OCI-LY1 (cell line): ENCODE data around the gene KAT2A.

ENCODE experiments used
- EZH2 ChIP-seq: fragments of 200-600 bp; sonication (generic), shearing (Covaris generic); IDR thresholded peaks from 2 replicates; pipeline ENCODE4 v1.8.0; 2017; ENCODE audit warnings: borderline replicate concordance, mixed run types, mild to moderate bottlenecking, antibody characterized with exemption, low read length, moderate library complexity, mixed read lengths
- TF ChIP-seq, protein P1 (sequence below): fragments of 200-600 bp; sonication (generic), shearing (Covaris generic); IDR thresholded peaks from 2 replicates; pipeline ENCODE4 v1.5.1; 2017; ENCODE audit warnings: mild to moderate bottlenecking, antibody characterized with exemption, low read length, moderate library complexity, mixed read lengths

DNA sequence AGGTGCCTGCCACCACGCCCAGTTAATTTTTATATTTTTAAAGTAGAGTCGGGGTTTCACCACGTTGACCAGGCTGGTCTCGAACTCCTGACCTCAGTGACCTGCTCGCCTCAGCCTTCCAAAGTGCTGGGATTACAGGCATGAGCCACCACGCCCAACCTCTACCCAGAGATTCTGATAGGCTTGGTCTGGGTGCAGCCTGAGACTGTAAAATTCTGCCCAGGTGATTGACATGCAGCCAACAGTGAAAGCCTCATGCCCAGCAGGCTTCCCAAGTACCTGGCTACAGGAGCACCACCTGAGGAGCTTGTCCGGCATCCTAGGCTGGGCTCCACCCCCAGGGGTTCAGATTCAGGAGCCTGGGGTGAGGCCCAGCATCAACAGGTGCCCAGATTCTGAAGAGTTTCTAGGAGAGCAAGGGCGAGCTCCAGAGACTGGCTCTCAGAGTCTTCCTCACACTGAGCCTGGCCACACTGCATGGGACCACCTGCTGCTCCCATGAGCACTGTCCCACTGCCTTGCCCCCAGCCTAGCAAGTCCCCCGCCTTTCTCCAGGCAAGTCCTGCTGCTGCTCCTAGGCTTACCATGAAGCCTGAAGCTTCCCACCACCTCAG, 39.5 kb downstream of the KAT2A start:
- TF ChIP-seq, protein P1, sequence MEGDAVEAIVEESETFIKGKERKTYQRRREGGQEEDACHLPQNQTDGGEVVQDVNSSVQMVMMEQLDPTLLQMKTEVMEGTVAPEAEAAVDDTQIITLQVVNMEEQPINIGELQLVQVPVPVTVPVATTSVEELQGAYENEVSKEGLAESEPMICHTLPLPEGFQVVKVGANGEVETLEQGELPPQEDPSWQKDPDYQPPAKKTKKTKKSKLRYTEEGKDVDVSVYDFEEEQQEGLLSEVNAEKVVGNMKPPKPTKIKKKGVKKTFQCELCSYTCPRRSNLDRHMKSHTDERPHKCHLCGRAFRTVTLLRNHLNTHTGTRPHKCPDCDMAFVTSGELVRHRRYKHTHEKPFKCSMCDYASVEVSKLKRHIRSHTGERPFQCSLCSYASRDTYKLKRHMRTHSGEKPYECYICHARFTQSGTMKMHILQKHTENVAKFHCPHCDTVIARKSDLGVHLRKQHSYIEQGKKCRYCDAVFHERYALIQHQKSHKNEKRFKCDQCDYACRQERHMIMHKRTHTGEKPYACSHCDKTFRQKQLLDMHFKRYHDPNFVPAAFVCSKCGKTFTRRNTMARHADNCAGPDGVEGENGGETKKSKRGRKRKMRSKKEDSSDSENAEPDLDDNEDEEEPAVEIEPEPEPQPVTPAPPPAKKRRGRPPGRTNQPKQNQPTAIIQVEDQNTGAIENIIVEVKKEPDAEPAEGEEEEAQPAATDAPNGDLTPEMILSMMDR = no peak
- no peak for TF ChIP-seq EZH2
